Esophagus squamous epithelium (tissue), 4 donors: ENCODE results near the gene FZD4.
"Not testable (repeated sequence)": the region's sequence is repeated elsewhere in the genome, so short reads cannot be mapped to it uniquely, and the experiment has no call there.

Experiments
- CTCF ChIP-seq, 6 experiments: fragments of 450-650 bp in 4 of 6; fragments of 200-600 bp in 2 of 6; sonication (generic) in 2 of 6; IDR thresholded peaks; one replicate each; pipeline ENCODE4 v1.5.1; 2016 to 2019; ENCODE audit warnings: antibody characterized with exemption in 6 of 6, mild to moderate bottlenecking in 4 of 6, moderate library complexity in 4 of 6
- POLR2A ChIP-seq, 4 donors: fragments of 450-650 bp; IDR thresholded peaks; one replicate each; pipeline ENCODE4 v1.6.1; 2017; ENCODE audit warnings: antibody characterized with exemption in 4 of 4, mild to moderate bottlenecking in 4 of 4, moderate library complexity in 3 of 4

DNA sequence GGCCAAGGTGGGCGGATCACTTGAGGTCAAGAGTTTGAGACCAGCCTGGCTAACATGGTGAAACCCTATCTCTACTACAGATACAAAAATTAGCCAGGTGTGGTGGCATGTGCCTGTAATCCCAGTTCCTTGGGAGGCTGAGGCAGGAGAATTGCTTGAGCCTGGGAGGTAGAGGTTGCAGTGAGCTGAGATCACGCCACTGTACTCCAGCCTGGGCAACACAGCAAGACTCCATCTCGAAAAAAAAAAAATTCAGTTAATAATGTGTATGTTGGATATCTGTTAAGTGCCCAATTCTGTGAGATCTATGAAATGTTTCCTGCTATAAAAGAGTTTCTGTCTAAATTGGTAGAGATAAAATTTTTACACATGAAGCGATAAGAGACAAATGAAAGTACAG, 37.1 kb upstream of the FZD4 start:
- TF ChIP-seq CTCF, POLR2A (IDR thresholded peaks at IDR 0.05): not testable (repeated sequence)
